HEK293 (cell line): ENCODE data around the gene FABP7.

Experiments
- CTCF ChIA-PET: fragments of 350-600 bp; formaldehyde crosslinking; extraction: SDS; loops from one replicate; lab custom pipeline; 2021; ENCODE audit warnings: antibody characterized with exemption; lab: Yijun Ruan, JAX
- POLR2A ChIA-PET: fragments of 300-600 bp; formaldehyde crosslinking; extraction: SDS; loops from one replicate; lab custom pipeline; 2020; ENCODE audit warnings: antibody characterized with exemption, inconsistent platforms; lab: Yijun Ruan, JAX
- H3K27ac ChIP-seq: fragments of 200-500 bp; sonication (Bioruptor generic); 2 replicates; pipeline ENCODE4 v1.5.1; 2014; ENCODE audit warnings: low read depth, low read length, control low read depth, inconsistent platforms; ENCODE audit errors: extremely low read depth
- H3K36me3 ChIP-seq, 2 experiments: fragments of 200-500 bp in 1 of 2; sonication (Bioruptor generic) in 1 of 2; 1 replicate in 1 of 2; 2 replicates in 1 of 2; pipeline ENCODE4 v1.5.1; 2014 to 2017; ENCODE audit warnings: inconsistent platforms in 2 of 2, low read length in 2 of 2; ENCODE audit not compliant: control insufficient read depth in 2 of 2, insufficient read depth in 1 of 2
- H3K4me1 ChIP-seq: fragments of 200-500 bp; sonication (Bioruptor generic); 2 replicates; pipeline ENCODE4 v1.5.1; 2014; ENCODE audit warnings: mild to moderate bottlenecking, low read length, inconsistent platforms; ENCODE audit not compliant: control insufficient read depth, insufficient read depth
- H3K4me3 ChIP-seq: 2 replicates; pipeline ENCODE4 v1.5.1; 2011; ENCODE audit warnings: low read depth, mild to moderate bottlenecking, control low read depth, low read length, moderate library complexity
- H3K9me3 ChIP-seq: fragments of 200-500 bp; sonication (Bioruptor generic); 2 replicates; pipeline ENCODE4 v1.5.1; 2014; ENCODE audit warnings: low read depth, low read length, inconsistent platforms; ENCODE audit not compliant: control insufficient read depth, insufficient read depth
- BCL6B ChIP-seq: fragments of 450-650 bp; formaldehyde crosslinking; IDR thresholded peaks from 2 replicates; pipeline ENCODE4 v1.5.1; 2017; ENCODE audit warnings: missing biosample characterization, missing genetic modification characterization
- HOXC10 ChIP-seq: sonication (generic); formaldehyde crosslinking; IDR thresholded peaks from 2 replicates; pipeline ENCODE4 v1.8.1; 2023; ENCODE audit warnings: mild to moderate bottlenecking, missing genetic modification reagents
- RBAK ChIP-seq: fragments of 450-650 bp; formaldehyde crosslinking; IDR thresholded peaks from 2 replicates; pipeline ENCODE4 v1.5.1; 2016; ENCODE audit warnings: missing biosample characterization, missing genetic modification characterization
- REPIN1 ChIP-seq: fragments of 450-650 bp; formaldehyde crosslinking; IDR thresholded peaks from 2 replicates; pipeline ENCODE4 v1.5.1; 2017; ENCODE audit warnings: missing biosample characterization, missing genetic modification characterization, low read depth
- YY1 ChIP-seq: fragments of 450-650 bp; formaldehyde crosslinking; IDR thresholded peaks from 2 replicates; pipeline ENCODE4 v1.5.1; 2018; ENCODE audit warnings: missing biosample characterization, missing genetic modification characterization
- YY2 ChIP-seq: fragments of 450-650 bp; formaldehyde crosslinking; IDR thresholded peaks from 2 replicates; pipeline ENCODE4 v1.5.1; 2016; ENCODE audit warnings: missing biosample characterization, missing genetic modification characterization
- ZBTB17 ChIP-seq: fragments of 450-650 bp; formaldehyde crosslinking; IDR thresholded peaks from 2 replicates; pipeline ENCODE4 v1.5.1; 2016; ENCODE audit warnings: missing biosample characterization, missing genetic modification characterization
- ZBTB20 ChIP-seq: fragments of 450-650 bp; formaldehyde crosslinking; IDR thresholded peaks from 2 replicates; pipeline ENCODE4 v1.5.1; 2016; ENCODE audit warnings: missing biosample characterization, missing genetic modification characterization
- ZFP3 ChIP-seq: fragments of 450-650 bp; formaldehyde crosslinking; IDR thresholded peaks from 2 replicates; pipeline ENCODE4 v1.5.1; 2016; ENCODE audit warnings: low read depth, missing biosample characterization, missing genetic modification characterization
- ZNF184 ChIP-seq: fragments of 450-650 bp; IDR thresholded peaks from 2 replicates; pipeline ENCODE4 v1.5.1; 2018; ENCODE audit warnings: missing biosample characterization, mild to moderate bottlenecking, missing genetic modification characterization
- ZNF239 ChIP-seq: fragments of 450-650 bp; formaldehyde crosslinking; IDR thresholded peaks from 2 replicates; pipeline ENCODE4 v1.5.1; 2016; ENCODE audit warnings: missing biosample characterization, missing genetic modification characterization
- ZNF24 ChIP-seq: fragments of 450-650 bp; formaldehyde crosslinking; IDR thresholded peaks from 2 replicates; pipeline ENCODE4 v1.5.1; 2016; ENCODE audit warnings: missing biosample characterization, missing genetic modification characterization
- ZNF366 ChIP-seq: fragments of 450-650 bp; formaldehyde crosslinking; conservative IDR thresholded peaks from 2 replicates; pipeline ENCODE4 v1.5.1; 2016; ENCODE audit warnings: missing biosample characterization, missing genetic modification characterization
- ZNF423 ChIP-seq: fragments of 450-650 bp; formaldehyde crosslinking; IDR thresholded peaks from 2 replicates; pipeline ENCODE4 v1.5.1; 2016; ENCODE audit warnings: missing biosample characterization, missing genetic modification characterization
- ZNF692 ChIP-seq: fragments of 450-650 bp; formaldehyde crosslinking; IDR thresholded peaks from 2 replicates; pipeline ENCODE4 v1.5.1; 2016; ENCODE audit warnings: missing biosample characterization, missing genetic modification characterization
- ZNF791 ChIP-seq: fragments of 450-650 bp; formaldehyde crosslinking; IDR thresholded peaks from 2 replicates; pipeline ENCODE4 v1.5.1; 2016; ENCODE audit warnings: missing biosample characterization, missing genetic modification characterization
- ZSCAN16 ChIP-seq: fragments of 450-650 bp; formaldehyde crosslinking; IDR thresholded peaks from 2 replicates; pipeline ENCODE4 v1.5.1; 2016; ENCODE audit warnings: missing biosample characterization, missing genetic modification characterization
- TF ChIP-seq, protein P1 (sequence below): fragments of 450-650 bp; formaldehyde crosslinking; IDR thresholded peaks from 2 replicates; pipeline ENCODE4 v1.5.1; 2016; ENCODE audit warnings: missing biosample characterization, missing genetic modification characterization
- TF ChIP-seq, protein P2 (sequence below): fragments of 450-650 bp; formaldehyde crosslinking; IDR thresholded peaks from 2 replicates; pipeline ENCODE4 v1.5.1; 2017; ENCODE audit warnings: missing biosample characterization, missing genetic modification characterization

FABP7 gene

GRCh38 chr6:122779667-122780066 lies at the start of gene FABP7:
FABP7 (plus strand) TSS chr6:122779716; CDS start chr6:122779795, 79 bp downstream.
- Histone ChIP-seq H3K27ac (no peak within 1 kb of the TSS), H3K4me1 (no peaks in the 10 kb centered on the region), H3K9me3 (no peaks in the 10 kb centered on the region), H3K36me3 (no peaks in the 10 kb centered on the region), H3K4me3 (no peak within 1 kb of the TSS)
- ChIA-PET POLR2A (interaction anchor here (1.9 kb wide), 1 partner anchor 9 kb away, joined by 5 read pairs; the partner anchor contains the start of gene SMPDL3A), CTCF (no interaction called here)
- TF ChIP-seq ZNF692 (tag by site-specific recombination) (no peak), ZFP3 (tag by site-specific recombination) (no peak), YY2 (no peak), ZBTB17 (tag by site-specific recombination) (no peak), ZNF366 (tag by site-specific recombination) (no peak), ZNF791 (no peak), ZSCAN16 (tag by site-specific recombination) (no peak), ZNF423 (tag by site-specific recombination) (no peak)
- TF ChIP-seq, protein P1, sequence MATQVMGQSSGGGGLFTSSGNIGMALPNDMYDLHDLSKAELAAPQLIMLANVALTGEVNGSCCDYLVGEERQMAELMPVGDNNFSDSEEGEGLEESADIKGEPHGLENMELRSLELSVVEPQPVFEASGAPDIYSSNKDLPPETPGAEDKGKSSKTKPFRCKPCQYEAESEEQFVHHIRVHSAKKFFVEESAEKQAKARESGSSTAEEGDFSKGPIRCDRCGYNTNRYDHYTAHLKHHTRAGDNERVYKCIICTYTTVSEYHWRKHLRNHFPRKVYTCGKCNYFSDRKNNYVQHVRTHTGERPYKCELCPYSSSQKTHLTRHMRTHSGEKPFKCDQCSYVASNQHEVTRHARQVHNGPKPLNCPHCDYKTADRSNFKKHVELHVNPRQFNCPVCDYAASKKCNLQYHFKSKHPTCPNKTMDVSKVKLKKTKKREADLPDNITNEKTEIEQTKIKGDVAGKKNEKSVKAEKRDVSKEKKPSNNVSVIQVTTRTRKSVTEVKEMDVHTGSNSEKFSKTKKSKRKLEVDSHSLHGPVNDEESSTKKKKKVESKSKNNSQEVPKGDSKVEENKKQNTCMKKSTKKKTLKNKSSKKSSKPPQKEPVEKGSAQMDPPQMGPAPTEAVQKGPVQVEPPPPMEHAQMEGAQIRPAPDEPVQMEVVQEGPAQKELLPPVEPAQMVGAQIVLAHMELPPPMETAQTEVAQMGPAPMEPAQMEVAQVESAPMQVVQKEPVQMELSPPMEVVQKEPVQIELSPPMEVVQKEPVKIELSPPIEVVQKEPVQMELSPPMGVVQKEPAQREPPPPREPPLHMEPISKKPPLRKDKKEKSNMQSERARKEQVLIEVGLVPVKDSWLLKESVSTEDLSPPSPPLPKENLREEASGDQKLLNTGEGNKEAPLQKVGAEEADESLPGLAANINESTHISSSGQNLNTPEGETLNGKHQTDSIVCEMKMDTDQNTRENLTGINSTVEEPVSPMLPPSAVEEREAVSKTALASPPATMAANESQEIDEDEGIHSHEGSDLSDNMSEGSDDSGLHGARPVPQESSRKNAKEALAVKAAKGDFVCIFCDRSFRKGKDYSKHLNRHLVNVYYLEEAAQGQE (tag by site-specific recombination) = no peak
- TF ChIP-seq, protein P2, sequence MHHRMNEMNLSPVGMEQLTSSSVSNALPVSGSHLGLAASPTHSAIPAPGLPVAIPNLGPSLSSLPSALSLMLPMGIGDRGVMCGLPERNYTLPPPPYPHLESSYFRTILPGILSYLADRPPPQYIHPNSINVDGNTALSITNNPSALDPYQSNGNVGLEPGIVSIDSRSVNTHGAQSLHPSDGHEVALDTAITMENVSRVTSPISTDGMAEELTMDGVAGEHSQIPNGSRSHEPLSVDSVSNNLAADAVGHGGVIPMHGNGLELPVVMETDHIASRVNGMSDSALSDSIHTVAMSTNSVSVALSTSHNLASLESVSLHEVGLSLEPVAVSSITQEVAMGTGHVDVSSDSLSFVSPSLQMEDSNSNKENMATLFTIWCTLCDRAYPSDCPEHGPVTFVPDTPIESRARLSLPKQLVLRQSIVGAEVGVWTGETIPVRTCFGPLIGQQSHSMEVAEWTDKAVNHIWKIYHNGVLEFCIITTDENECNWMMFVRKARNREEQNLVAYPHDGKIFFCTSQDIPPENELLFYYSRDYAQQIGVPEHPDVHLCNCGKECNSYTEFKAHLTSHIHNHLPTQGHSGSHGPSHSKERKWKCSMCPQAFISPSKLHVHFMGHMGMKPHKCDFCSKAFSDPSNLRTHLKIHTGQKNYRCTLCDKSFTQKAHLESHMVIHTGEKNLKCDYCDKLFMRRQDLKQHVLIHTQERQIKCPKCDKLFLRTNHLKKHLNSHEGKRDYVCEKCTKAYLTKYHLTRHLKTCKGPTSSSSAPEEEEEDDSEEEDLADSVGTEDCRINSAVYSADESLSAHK (tag by site-specific recombination) = no peak

GRCh38 chr6:122730334-122730733 lies 49.2 kb upstream of the FABP7 start:
- Histone ChIP-seq H3K4me1 (no peaks in the 10 kb centered on the region), H3K4me3 (no peak overlapping the region), H3K36me3 (no peaks in the 10 kb centered on the region), H3K27ac (no peak overlapping the region), H3K9me3 (no peaks in the 10 kb centered on the region)
- POLR2A ChIA-PET = no interaction called here
- TF ChIP-seq ZBTB20 (tag by site-specific recombination) (no peak), ZNF184 (tag by site-specific recombination) (no peak), ZNF239 (tag by site-specific recombination) (no peak), RBAK (tag by site-specific recombination) (no peak), REPIN1 (tag by site-specific recombination) (no peak), HOXC10 (CRISPR knock-in tag) (no peak), ZNF24 (tag by site-specific recombination) (no peak), BCL6B (no peak), YY1 (tag by site-specific recombination) (no peak)
- CTCF ChIA-PET = interaction anchor here (0.7 to 10.7 kb wide), 31 partner anchors 10 to 1227 kb away, joined by 3 to 196 read pairs (median 6); partner anchors contain the start of genes PKIB and SMPDL3A
